IPS-20b (cell line): ENCODE data around the gene PVRIG.
"Not testable (repeated sequence)": the region's sequence is repeated elsewhere in the genome, so short reads cannot be mapped to it uniquely, and the experiment has no call there.

ENCODE experiments used
- H3K27ac ChIP-seq: one replicate; pipeline ENCODE4 v1.5.1; 2013; ENCODE audit warnings: low read length
- H3K27me3 ChIP-seq: 2 replicates; pipeline ENCODE4 v1.6.1; 2013; ENCODE audit warnings: mild to moderate bottlenecking, low read length, inconsistent platforms; ENCODE audit not compliant: insufficient read depth
- H3K36me3 ChIP-seq: 2 replicates; pipeline ENCODE4 v1.6.1; 2013; ENCODE audit warnings: low read depth, mild to moderate bottlenecking, inconsistent platforms, low read length, moderate library complexity; ENCODE audit not compliant: insufficient read depth
- H3K4me1 ChIP-seq: 2 replicates; pipeline ENCODE4 v1.6.1; 2013; ENCODE audit warnings: mild to moderate bottlenecking, control low read depth, inconsistent platforms, low read length, moderate library complexity; ENCODE audit not compliant: insufficient read depth
- H3K4me3 ChIP-seq: 2 replicates; pipeline ENCODE4 v1.5.1; 2013; ENCODE audit warnings: mild to moderate bottlenecking, low read length, inconsistent platforms
- H3K9ac ChIP-seq: 2 replicates; pipeline ENCODE4 v1.6.1; 2013; ENCODE audit warnings: low read depth, mild to moderate bottlenecking, inconsistent platforms, low read length, moderate library complexity
- H3K9me3 ChIP-seq: 2 replicates; pipeline ENCODE4 v1.6.1; 2013; ENCODE audit warnings: mild to moderate bottlenecking, low read depth, low read length, inconsistent platforms; ENCODE audit not compliant: insufficient read depth

PVRIG gene

GRCh38 chr7:100246865-100247137, 27.1 kb downstream of the PVRIG start:
- not testable (repeated sequence) for H3K4me3 ChIP-seq, H3K9me3 ChIP-seq, H3K4me1 ChIP-seq, H3K27ac ChIP-seq, H3K36me3 ChIP-seq, H3K27me3 ChIP-seq
- peak overlapping the region; percentile 53; the same call in 1 of the 2 replicates for H3K9ac ChIP-seq

DNA sequence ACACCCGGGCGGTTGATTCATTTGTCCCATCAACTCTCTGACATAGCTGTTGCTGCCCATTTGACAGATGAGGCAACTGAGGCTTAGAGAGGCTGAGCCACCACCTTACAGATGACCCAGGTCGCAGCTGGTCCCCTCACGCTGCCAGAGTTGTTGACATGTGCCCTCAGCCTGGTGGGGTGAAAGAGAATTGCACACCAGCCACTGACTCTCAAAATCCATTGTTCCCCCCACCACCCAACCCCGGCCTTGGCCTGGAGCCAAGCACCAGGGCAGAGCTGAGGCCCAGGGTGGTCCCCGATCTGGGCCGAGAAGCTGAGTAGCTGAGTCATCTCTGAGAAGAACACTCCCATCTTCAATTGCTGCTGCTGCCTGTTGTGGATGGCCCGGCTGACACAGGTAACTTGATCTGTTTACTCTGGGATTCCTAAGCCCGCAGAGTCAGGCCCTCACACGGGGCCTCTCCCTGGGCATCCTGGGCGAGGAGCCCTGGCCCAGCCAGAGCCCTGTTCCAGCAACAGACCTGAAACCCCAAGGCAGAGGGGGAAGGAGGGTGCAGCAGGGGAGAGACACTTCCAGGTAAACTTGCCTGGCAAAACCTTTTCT, 27.5 kb downstream of the PVRIG start:
- Histone ChIP-seq H3K9me3 (no peaks in the 10 kb centered on the region), H3K27ac (peak overlapping the region; percentile 82), H3K36me3 (no peaks in the 10 kb centered on the region), H3K4me3 (no peak overlapping the region), H3K27me3 (no peaks in the 10 kb centered on the region), H3K9ac (peak overlapping the region; percentile 53; the same call in 1 of the 2 replicates), H3K4me1 (peaks cover 9% of the 10 kb centered on the region; the same call in 1 of the 2 replicates)

DNA sequence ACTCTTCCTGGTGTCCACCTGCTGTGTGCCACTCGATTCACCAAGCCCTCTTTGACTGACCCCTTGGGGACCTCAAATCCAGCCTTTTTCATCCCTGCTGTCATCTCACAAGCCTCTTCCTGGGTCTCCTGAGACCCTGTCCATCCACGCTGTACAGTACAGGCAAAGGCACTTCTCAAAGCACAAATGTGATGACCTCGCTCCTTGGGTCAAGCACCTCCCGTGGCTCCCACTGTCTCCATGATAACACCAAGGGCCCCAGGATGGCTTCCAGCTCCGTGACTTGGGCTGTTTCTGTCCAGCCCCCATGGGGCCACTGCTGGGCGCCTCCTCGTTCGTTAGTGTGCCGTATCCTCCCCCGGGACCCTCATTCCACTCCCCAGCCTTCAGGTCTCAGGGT, 28.7 kb downstream of the PVRIG start:
- Histone ChIP-seq H3K36me3 (no peaks in the 10 kb centered on the region), H3K9ac (no peak overlapping the region), H3K9me3 (no peaks in the 10 kb centered on the region), H3K4me1 (peaks cover 9% of the 10 kb centered on the region; the same call in 1 of the 2 replicates), H3K27ac (peak overlapping the region; percentile 57), H3K27me3 (no peaks in the 10 kb centered on the region), H3K4me3 (no peak overlapping the region)

DNA sequence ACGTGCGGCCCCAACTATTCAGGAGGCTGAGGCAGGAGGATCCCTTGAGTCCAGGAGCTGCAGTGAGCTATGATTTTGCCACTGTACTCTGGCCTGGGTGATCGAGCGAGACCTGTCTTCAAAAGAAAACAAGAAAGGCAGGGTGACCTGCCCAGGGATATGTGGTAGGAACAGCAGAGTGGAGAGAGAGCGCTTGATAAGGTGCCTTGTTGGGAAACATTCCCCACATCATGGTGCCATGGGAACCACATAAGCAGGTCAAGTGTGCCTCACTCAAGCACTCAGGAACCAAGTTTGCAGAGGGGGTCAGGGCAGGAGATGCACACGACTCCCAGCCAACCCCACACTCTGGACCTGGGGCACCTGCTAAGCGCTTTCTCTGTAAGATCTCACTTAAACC, 37.3 kb downstream of the PVRIG start:
- no peaks in the 10 kb centered on the region for H3K9me3 ChIP-seq
- no peaks in the 10 kb centered on the region for H3K36me3 ChIP-seq
- no peaks in the 10 kb centered on the region for H3K4me1 ChIP-seq
- H3K9ac ChIP-seq: no peak overlapping the region
- no peak overlapping the region for H3K4me3 ChIP-seq
- no peak overlapping the region for H3K27ac ChIP-seq
- H3K27me3 ChIP-seq: no peaks in the 10 kb centered on the region

- H3K27ac ChIP-seq, H3K4me1 ChIP-seq, H3K36me3 ChIP-seq, H3K4me3 ChIP-seq, H3K27me3 ChIP-seq, H3K9me3 ChIP-seq, H3K9ac ChIP-seq: not testable (repeated sequence)
Measured at GRCh38 chr7:100259984-100260383, 40.2 kb downstream of the PVRIG start.

GRCh38 chr7:100262896-100263295, 43.1 kb downstream of the PVRIG start:
- H3K9me3 ChIP-seq, H3K36me3 ChIP-seq, H3K9ac ChIP-seq, H3K4me1 ChIP-seq, H3K27me3 ChIP-seq, H3K27ac ChIP-seq, H3K4me3 ChIP-seq: not testable (repeated sequence)

DNA sequence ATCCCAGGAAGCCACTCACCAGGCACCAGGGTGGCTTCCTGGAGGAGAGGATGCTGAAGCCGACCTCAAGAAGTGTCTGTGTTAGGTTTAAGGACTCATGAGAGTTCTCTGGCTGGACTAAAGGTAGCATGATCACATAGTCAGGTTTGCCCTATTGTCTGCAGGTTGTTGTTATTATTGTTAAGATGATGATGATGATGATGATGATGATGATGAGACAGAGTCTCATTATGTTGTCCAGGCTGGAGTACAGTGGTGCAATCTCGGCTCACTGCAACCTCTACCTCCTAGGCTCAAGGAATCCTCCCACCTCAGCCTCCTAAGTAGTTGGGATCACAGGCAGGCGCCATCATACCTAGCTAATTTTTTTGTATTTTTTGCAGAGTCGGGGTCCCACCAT, 44.5 kb downstream of the PVRIG start:
- H3K27ac ChIP-seq, H3K27me3 ChIP-seq, H3K9me3 ChIP-seq, H3K36me3 ChIP-seq, H3K9ac ChIP-seq, H3K4me1 ChIP-seq, H3K4me3 ChIP-seq: not testable (repeated sequence)

DNA sequence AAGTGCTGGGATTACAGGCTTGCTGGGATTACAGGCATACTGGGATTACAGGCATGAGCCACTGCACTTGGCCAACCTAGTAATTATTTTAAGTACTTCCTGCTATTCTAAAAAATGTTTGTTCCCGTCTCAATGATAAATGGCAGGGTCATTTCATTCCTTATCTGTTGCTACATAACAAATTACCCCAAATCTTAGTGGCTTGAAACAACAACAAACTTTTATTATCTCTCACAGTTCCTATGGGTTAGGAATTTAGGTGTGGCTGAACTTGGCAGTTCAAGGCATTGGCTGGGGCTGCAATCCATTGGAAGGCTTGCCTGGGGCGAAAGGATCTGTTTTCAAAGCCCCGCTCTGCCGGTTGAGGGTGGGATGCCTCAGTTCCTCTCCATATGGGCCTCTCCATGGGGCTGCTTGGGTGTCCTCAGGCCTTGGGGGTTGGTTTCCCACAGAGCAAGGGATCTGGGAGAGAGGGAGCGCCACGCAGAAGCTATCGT, 45.0 kb downstream of the PVRIG start:
- H3K27ac ChIP-seq, H3K27me3 ChIP-seq, H3K36me3 ChIP-seq, H3K9me3 ChIP-seq, H3K4me3 ChIP-seq, H3K4me1 ChIP-seq, H3K9ac ChIP-seq: not testable (repeated sequence)

GRCh38 chr7:100265851-100266250, 46.1 kb downstream of the PVRIG start:
- not testable (repeated sequence) for H3K4me3 ChIP-seq, H3K27ac ChIP-seq, H3K9ac ChIP-seq, H3K4me1 ChIP-seq, H3K9me3 ChIP-seq, H3K27me3 ChIP-seq, H3K36me3 ChIP-seq

- no peak overlapping the region for H3K9ac ChIP-seq
- H3K36me3 ChIP-seq: no peaks in the 10 kb centered on the region; the same call in 1 of the 2 replicates
- H3K27me3 ChIP-seq: no peaks in the 10 kb centered on the region
- no peaks in the 10 kb centered on the region; the same call in 1 of the 2 replicates for H3K4me1 ChIP-seq
- no peak overlapping the region for H3K27ac ChIP-seq
- no peak overlapping the region for H3K4me3 ChIP-seq
- H3K9me3 ChIP-seq: no peaks in the 10 kb centered on the region
Measured at GRCh38 chr7:100266576-100267354, 47.0 kb downstream of the PVRIG start.

DNA sequence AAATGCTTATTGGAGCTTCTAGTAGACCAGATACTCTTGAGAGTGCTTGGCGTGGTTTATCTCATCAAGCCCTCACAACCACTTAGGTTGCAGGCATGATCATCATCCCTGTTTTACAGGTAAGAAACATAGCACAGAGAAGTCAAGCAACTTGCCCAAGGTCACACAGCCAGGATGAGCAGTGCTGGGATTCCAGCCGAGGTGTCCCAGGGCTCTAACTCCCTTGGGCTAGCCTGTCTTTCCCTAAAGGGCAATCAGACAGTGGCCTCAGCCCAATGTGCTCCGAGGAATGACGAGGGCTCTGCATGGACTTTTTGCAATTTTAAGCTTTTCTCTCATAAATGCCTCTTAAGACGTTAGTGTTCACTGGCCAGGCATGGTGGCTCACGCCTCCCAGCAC, 47.9 kb downstream of the PVRIG start:
- H3K27ac ChIP-seq: no peak overlapping the region
- no peak overlapping the region for H3K9ac ChIP-seq
- no peaks in the 10 kb centered on the region; the same call in 1 of the 2 replicates for H3K36me3 ChIP-seq
- no peaks in the 10 kb centered on the region; the same call in 1 of the 2 replicates for H3K4me1 ChIP-seq
- no peak overlapping the region for H3K4me3 ChIP-seq
- H3K9me3 ChIP-seq: no peaks in the 10 kb centered on the region
- no peaks in the 10 kb centered on the region for H3K27me3 ChIP-seq

DNA sequence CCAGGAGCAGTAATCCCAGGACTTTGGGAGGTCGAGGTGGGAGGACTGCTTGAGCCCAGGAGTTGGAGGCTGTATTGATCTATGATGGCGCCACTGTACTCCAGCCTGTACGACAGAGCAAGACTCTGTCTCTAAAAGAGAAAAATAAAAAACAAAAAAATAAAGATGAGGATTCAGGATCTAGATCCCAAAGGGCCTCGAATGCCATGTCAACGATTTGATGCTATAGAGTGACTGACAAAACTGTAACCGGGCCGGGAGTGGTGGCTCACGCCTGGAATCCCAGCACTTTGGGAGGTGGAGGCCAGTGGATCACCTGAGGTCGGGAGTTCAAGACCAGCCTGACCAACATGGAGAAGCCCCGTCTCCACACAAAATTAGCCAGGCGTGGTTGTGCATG, 49.1 kb downstream of the PVRIG start:
- not testable (repeated sequence) for H3K9ac ChIP-seq, H3K4me3 ChIP-seq, H3K9me3 ChIP-seq, H3K4me1 ChIP-seq, H3K27me3 ChIP-seq, H3K27ac ChIP-seq, H3K36me3 ChIP-seq
